PC-3 (cell line): Measurements from ENCODE around the gene KAT7. TPM values are rescaled to one million over a fixed set of nuclear protein-coding genes. Genes with fewer than 3 reads are reported as not detected.

ENCODE experiments used
- ATAC-seq: fragments of 200-7000 bp; cut with Tn5 transposase; 2 replicates; pipeline ENCODE4 v1.9.1; 2020; ENCODE audit warnings: mild to moderate bottlenecking, moderate library complexity
- BruUV-seq: library from RNA; stranded (reverse); fragments of 400-500 nt; replicated peaks from 2 replicates; lab custom pipeline; 2021; lab: Mats Ljungman, UMichigan
- CTCF ChIA-PET: fragments of 300-600 bp; sonication (Branson Sonifier 250); formaldehyde crosslinking; loops from one replicate; lab custom pipeline; 2022; ENCODE audit warnings: antibody characterized with exemption; lab: Charles Lee
- POLR2A ChIA-PET: fragments of 300-600 bp; sonication (Branson Sonifier 250); formaldehyde crosslinking; loops from one replicate; lab custom pipeline; 2022; ENCODE audit warnings: antibody characterized with exemption; ENCODE audit not compliant: unreplicated experiment; lab: Charles Lee
- DNase-seq: peaks from one replicate; pipeline ENCODE4 v3.0.0-alpha.2; 2015
- H2AFZ ChIP-seq: fragments of 300-600 bp; sonication (generic); 2 replicates; pipeline ENCODE4 v1.6.0; 2016; ENCODE audit warnings: antibody characterized with exemption, low read length
- H3F3A ChIP-seq: fragments of 300-600 bp; sonication (generic); one replicate; pipeline ENCODE4 v1.6.0; 2017; ENCODE audit warnings: antibody characterized with exemption, low read length, control low read depth, mild to moderate bottlenecking; ENCODE audit not compliant: unreplicated experiment
- H3K27ac ChIP-seq: fragments of 300-600 bp; sonication (generic); 2 replicates; pipeline ENCODE4 v1.5.1; 2016; ENCODE audit warnings: mild to moderate bottlenecking, low read length
- H3K27me3 ChIP-seq: fragments of 300-600 bp; sonication (generic); 2 replicates; pipeline ENCODE4 v1.6.1; 2016; ENCODE audit warnings: low read length, mixed read lengths
- H3K36me3 ChIP-seq: fragments of 300-600 bp; sonication (generic); 2 replicates; pipeline ENCODE4 v1.6.1; 2016; ENCODE audit warnings: low read depth, mixed run types, low read length, mixed read lengths
- H3K4me1 ChIP-seq: fragments of 300-600 bp; sonication (generic); 2 replicates; pipeline ENCODE4 v1.5.1; 2016; ENCODE audit warnings: low read length; ENCODE audit not compliant: insufficient read depth
- H3K4me2 ChIP-seq: fragments of 300-600 bp; sonication (generic); 2 replicates; pipeline ENCODE4 v1.6.0; 2016; ENCODE audit warnings: low read length
- H3K4me3 ChIP-seq: fragments of 300-600 bp; sonication (generic); 2 replicates; pipeline ENCODE4 v1.5.1; 2016; ENCODE audit warnings: mild to moderate bottlenecking, low read length, mixed read lengths
- H3K79me2 ChIP-seq: fragments of 300-600 bp; sonication (generic); 2 replicates; pipeline ENCODE4 v1.6.1; 2017; ENCODE audit warnings: low read length, mixed read lengths
- H3K9ac ChIP-seq: fragments of 300-600 bp; sonication (generic); 2 replicates; pipeline ENCODE4 v1.6.0; 2016; ENCODE audit warnings: mild to moderate bottlenecking, low read length
- H3K9me2 ChIP-seq: fragments of 300-600 bp; sonication (generic); replicated peaks from 2 replicates; pipeline ENCODE4 v1.6.1; 2016; ENCODE audit warnings: mixed run types, low read length, mixed read lengths
- H3K9me3 ChIP-seq: fragments of 300-600 bp; sonication (generic); 2 replicates; pipeline ENCODE4 v1.6.1; 2016; ENCODE audit warnings: low read length, mixed read lengths
- H4K20me1 ChIP-seq: fragments of 300-600 bp; sonication (generic); 2 replicates; pipeline ENCODE4 v1.6.1; 2016; ENCODE audit warnings: low read length, mixed read lengths
- CTCF ChIP-seq: fragments of 300-600 bp; sonication (generic); conservative IDR thresholded peaks from 2 replicates; pipeline ENCODE4 v1.5.1; 2017; ENCODE audit warnings: antibody characterized with exemption, low read depth, mild to moderate bottlenecking, low read length
- EZH2 ChIP-seq: fragments of 300-600 bp; sonication (generic); IDR thresholded peaks from one replicate; pipeline ENCODE4 v1.6.1; 2017; ENCODE audit warnings: antibody characterized with exemption, mild to moderate bottlenecking, low read length; ENCODE audit not compliant: unreplicated experiment
- EZH2phosphoT487 ChIP-seq: fragments of 300-600 bp; sonication (generic); IDR thresholded peaks from 2 replicates; pipeline ENCODE4 v1.6.1; 2018; ENCODE audit warnings: mild to moderate bottlenecking, antibody characterized with exemption, low read length, borderline replicate concordance
- intact Hi-C: fragments of 100-400 bp; cut with micrococcal nuclease; formaldehyde crosslinking; loops from 2 replicates; pipeline ENCODE4 v1.9.0; 2023
- total RNA-seq: library from RNA; depleted of rRNA; stranded (reverse); fragments of >200 nt; gene quantifications from 2 replicates; pipeline ENCODE4 v1.2.3, GENCODE V29; 2014

KAT7 gene
- total RNA-seq, 1 experiment from 2014 or later, result 39.1 TPM

- no peak for TF ChIP-seq CTCF
- TF ChIP-seq EZH2phosphoT487, result no peak
- TF ChIP-seq EZH2, result no peak
- POLR2A ChIA-PET, result no interaction called here
- intact Hi-C loops, result no loop called here
Measured at GRCh38 chr17:49862781-49863331, 74.4 kb downstream of the KAT7 start.

GRCh38 chr17:49866019-49866380 lies 77.5 kb downstream of the KAT7 start:
- H4K20me1 ChIP-seq, result no peaks in the 10 kb centered on the region
- ChIA-PET POLR2A (interaction anchor here (1.0 kb wide), 1 partner anchor 228 kb away, joined by 3 read pairs; no protein-coding TSS in a partner anchor), CTCF (no interaction called here)
- ATAC-seq (no peak), DNase-seq (no peak)
- no peaks in the 10 kb centered on the region for H3K79me2 ChIP-seq
- H3K27ac ChIP-seq, result no peak overlapping the region
- H3K9me2 ChIP-seq, result no peaks in the 10 kb centered on the region
- no peak overlapping the region for H3K4me3 ChIP-seq
- no peaks in the 10 kb centered on the region for H3F3A ChIP-seq
- no peaks in the 10 kb centered on the region for H3K27me3 ChIP-seq
- intact Hi-C loops, result no loop called here
- peaks cover 4% of the 10 kb centered on the region; the same call in 1 of the 2 replicates for H3K4me1 ChIP-seq
- no peaks in the 10 kb centered on the region for H3K9me3 ChIP-seq
- no peak overlapping the region for H2AFZ ChIP-seq
- H3K9ac ChIP-seq, result no peak overlapping the region
- TF ChIP-seq EZH2 (no peak), EZH2phosphoT487 (no peak), CTCF (no peak)
- no peaks in the 10 kb centered on the region for H3K36me3 ChIP-seq
- no peak overlapping the region for H3K4me2 ChIP-seq
- BruUV-seq, result no TSS peak

More at GRCh38 chr17:49862781-49863331, 74.4 kb downstream of the KAT7 start:
- Histone ChIP-seq H3K4me1 (peaks cover 4% of the 10 kb centered on the region; the same call in 1 of the 2 replicates), H3K9ac (no peak overlapping the region), H3K36me3 (no peaks in the 10 kb centered on the region), H3K27me3 (no peaks in the 10 kb centered on the region), H3K4me3 (no peak overlapping the region), H3F3A (no peaks in the 10 kb centered on the region), H3K9me2 (no peaks in the 10 kb centered on the region), H3K4me2 (no peak overlapping the region), H2AFZ (no peak overlapping the region), H3K79me2 (no peaks in the 10 kb centered on the region), H3K27ac (no peak overlapping the region), H3K9me3 (no peaks in the 10 kb centered on the region), H4K20me1 (no peaks in the 10 kb centered on the region)
- CTCF ChIA-PET, result no interaction called here
- ATAC-seq (no peak), DNase-seq (no peak)
- BruUV-seq, result no TSS peak

GRCh38 chr17:49866882-49867413 lies 78.5 kb downstream of the KAT7 start:
- Histone ChIP-seq H3K9me2 (no peaks in the 10 kb centered on the region), H3F3A (no peaks in the 10 kb centered on the region), H3K9ac (no peak overlapping the region), H3K9me3 (no peaks in the 10 kb centered on the region), H3K4me2 (no peak overlapping the region), H3K36me3 (no peaks in the 10 kb centered on the region), H3K27ac (no peak overlapping the region), H3K4me1 (no peaks in the 10 kb centered on the region), H3K4me3 (no peak overlapping the region), H2AFZ (no peak overlapping the region), H3K27me3 (no peaks in the 10 kb centered on the region), H3K79me2 (no peaks in the 10 kb centered on the region), H4K20me1 (no peaks in the 10 kb centered on the region)
- TF ChIP-seq CTCF (no peak), EZH2 (no peak), EZH2phosphoT487 (no peak)
- no TSS peak for BruUV-seq
- DNase-seq (no peak), ATAC-seq (no peak)
- ChIA-PET CTCF (no interaction called here), POLR2A (interaction anchor here (1.0 kb wide), 1 partner anchor 227 kb away, joined by 3 read pairs; no protein-coding TSS in a partner anchor)
- intact Hi-C loops, result no loop called here
